ENCODE data around the gene INO80D.

- TF ChIP-seq CTCF (IDR thresholded peaks at IDR 0.05; ENCODE audit: insufficient read depth, low read depth, low read length), result no peak
- TF ChIP-seq EZH2 (IDR thresholded peaks at IDR 0.05; ENCODE audit: insufficient read depth, low read length), result no peak
These were observed 62.8 kb downstream of the INO80D start for GRCh38 chr2:206023183-206023582.

Measured in astrocyte (in vitro differentiated cells and primary cell).